Cardiac muscle cell (in vitro differentiated cells and primary cell): ENCODE results near the gene DRC3. TPM values are rescaled to one million over a fixed set of nuclear protein-coding genes. Genes with fewer than 3 reads are reported as not detected.

Experiments used
- DNase-seq, 2 donors: peaks; one replicate each; pipeline versions ENCODE4 v3.0.0 to v3.0.0-alpha.2; 2010 to 2017; ENCODE audit warnings: low read depth in 1 of 2, low spot score in 1 of 2
- H3K27ac ChIP-seq: fragments of 200-600 bp; sonication (generic); 2 replicates; pipeline ENCODE4 v1.5.1; 2016
- H3K27me3 ChIP-seq: fragments of 200-600 bp; sonication (generic); 2 replicates; pipeline ENCODE4 v1.6.0; 2016; ENCODE audit warnings: control low read depth
- H3K36me3 ChIP-seq: fragments of 200-600 bp; sonication (generic); 2 replicates; pipeline ENCODE4 v1.5.1; 2016; ENCODE audit warnings: control low read depth
- H3K4me1 ChIP-seq: fragments of 200-600 bp; sonication (generic); 2 replicates; pipeline ENCODE4 v1.8.1; 2017; ENCODE audit warnings: low read depth, mild to moderate bottlenecking, mixed run types
- H3K4me3 ChIP-seq: fragments of 200-600 bp; sonication (generic); 2 replicates; pipeline ENCODE4 v1.5.1; 2016; ENCODE audit warnings: mild to moderate bottlenecking
- H3K9me3 ChIP-seq: fragments of 200-600 bp; sonication (generic); 2 replicates; pipeline ENCODE4 v1.5.1; 2017; ENCODE audit warnings: low read depth, mild to moderate bottlenecking, control low read depth
- polyA plus RNA-seq: library from polyadenylated mRNA; unstranded; fragments of >200 nt; fragmentation: Nextera tagmentation; extraction: Ambion mirVana; gene quantifications from 2 replicates; pipeline ENCODE4 v1.2.1, GENCODE V29; 2016
- total RNA-seq: library from RNA; depleted of rRNA; stranded (reverse); fragments of >200 nt; gene quantifications from 2 replicates; pipeline ENCODE4 v1.2.3, GENCODE V29; 2016
- TF ChIP-seq, protein P1 (sequence below): IDR thresholded peaks from 2 replicates; pipeline ENCODE4 v1.5.1; 2012; ENCODE audit warnings: low read depth, mild to moderate bottlenecking, low read length

The DRC3 gene
- total and polyA plus RNA-seq, 2 experiments from 2014 or later, result 0.21 to 4.1 TPM

DNA sequence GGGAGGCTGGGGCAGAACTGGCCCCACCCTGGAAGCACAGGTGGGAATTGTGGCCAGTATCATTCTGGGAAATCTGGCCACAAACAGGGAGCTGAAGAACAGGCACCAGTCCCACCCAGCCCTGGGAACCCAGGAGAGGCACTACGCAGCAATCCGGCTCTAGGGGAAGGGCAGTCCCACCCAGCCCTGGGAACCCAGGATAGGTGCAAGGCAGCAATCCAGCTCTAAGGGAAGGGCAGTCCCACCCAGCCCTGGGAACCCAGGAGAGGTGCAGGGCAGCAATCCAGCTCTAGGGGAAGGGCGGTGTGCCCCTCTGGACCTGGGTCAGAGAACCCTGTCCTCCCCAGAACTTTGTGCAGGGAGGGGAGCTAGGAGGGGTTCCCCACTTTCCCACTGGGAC lies 7.1 kb downstream of the DRC3 start:
- TF ChIP-seq, protein P1, sequence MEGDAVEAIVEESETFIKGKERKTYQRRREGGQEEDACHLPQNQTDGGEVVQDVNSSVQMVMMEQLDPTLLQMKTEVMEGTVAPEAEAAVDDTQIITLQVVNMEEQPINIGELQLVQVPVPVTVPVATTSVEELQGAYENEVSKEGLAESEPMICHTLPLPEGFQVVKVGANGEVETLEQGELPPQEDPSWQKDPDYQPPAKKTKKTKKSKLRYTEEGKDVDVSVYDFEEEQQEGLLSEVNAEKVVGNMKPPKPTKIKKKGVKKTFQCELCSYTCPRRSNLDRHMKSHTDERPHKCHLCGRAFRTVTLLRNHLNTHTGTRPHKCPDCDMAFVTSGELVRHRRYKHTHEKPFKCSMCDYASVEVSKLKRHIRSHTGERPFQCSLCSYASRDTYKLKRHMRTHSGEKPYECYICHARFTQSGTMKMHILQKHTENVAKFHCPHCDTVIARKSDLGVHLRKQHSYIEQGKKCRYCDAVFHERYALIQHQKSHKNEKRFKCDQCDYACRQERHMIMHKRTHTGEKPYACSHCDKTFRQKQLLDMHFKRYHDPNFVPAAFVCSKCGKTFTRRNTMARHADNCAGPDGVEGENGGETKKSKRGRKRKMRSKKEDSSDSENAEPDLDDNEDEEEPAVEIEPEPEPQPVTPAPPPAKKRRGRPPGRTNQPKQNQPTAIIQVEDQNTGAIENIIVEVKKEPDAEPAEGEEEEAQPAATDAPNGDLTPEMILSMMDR, result no peak
- H3K36me3 ChIP-seq, result no peaks in the 10 kb centered on the region
- no peak for DNase-seq
- H3K4me3 ChIP-seq, result no peak overlapping the region
- no peak overlapping the region for H3K27ac ChIP-seq
- H3K9me3 ChIP-seq, result no peaks in the 10 kb centered on the region
- H3K27me3 ChIP-seq, result no peaks in the 10 kb centered on the region
- no peaks in the 10 kb centered on the region for H3K4me1 ChIP-seq

DNA sequence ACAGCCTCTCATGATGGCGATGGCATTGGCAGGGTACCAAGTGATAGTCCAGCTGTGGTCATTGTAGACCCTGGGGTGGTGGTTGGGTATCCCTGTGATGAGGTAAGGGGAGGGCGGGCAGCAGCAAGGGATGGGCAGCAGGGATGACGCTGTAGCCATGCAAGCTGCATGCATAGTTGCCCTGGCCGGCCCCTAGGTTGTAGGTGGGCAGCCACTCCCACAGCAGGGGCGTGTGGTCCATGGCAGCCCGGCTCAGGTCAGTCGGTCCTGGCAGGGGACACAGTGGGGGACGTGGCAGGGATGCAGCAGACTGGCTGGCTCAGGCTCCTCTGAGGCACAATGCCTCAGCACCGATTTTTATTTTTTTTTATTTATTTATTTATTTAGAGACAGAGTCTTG lies 8.7 kb downstream of the DRC3 start:
- no peak for DNase-seq
- no peak overlapping the region for H3K4me3 ChIP-seq

DNA sequence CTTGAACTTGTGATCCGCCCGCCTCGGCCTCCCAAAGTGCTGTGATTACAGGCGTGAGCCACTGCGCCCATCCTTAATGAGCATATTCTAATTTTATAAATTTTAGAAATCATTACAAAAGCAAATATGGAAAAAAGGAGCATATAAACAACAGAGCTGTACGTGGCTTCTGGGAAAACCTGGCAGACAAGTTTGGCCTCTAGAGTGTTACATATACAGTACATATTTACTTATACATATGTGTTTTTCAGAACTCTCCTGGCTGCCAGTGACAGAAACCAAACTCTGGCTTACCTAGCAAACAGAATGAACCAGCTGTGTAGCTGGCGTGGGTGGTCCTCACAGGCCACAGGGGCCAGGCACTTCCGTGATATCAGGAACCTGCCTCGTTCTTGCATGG lies 10.1 kb downstream of the DRC3 start:
- TF ChIP-seq, protein P1, result no peak
- no peaks in the 10 kb centered on the region for H3K4me1 ChIP-seq
- H3K27ac ChIP-seq, result no peak overlapping the region
- no peak overlapping the region for H3K4me3 ChIP-seq
- DNase-seq, result no peak
- no peaks in the 10 kb centered on the region for H3K36me3 ChIP-seq
- no peaks in the 10 kb centered on the region for H3K27me3 ChIP-seq
- no peaks in the 10 kb centered on the region for H3K9me3 ChIP-seq

More for the DNA sequence above, 8.7 kb downstream of the DRC3 start:
- H3K27ac ChIP-seq, result no peak overlapping the region
- H3K4me1 ChIP-seq, result no peaks in the 10 kb centered on the region
- TF ChIP-seq, protein P1, result no peak
- no peaks in the 10 kb centered on the region for H3K36me3 ChIP-seq
- no peaks in the 10 kb centered on the region for H3K9me3 ChIP-seq
- no peaks in the 10 kb centered on the region for H3K27me3 ChIP-seq

DNA sequence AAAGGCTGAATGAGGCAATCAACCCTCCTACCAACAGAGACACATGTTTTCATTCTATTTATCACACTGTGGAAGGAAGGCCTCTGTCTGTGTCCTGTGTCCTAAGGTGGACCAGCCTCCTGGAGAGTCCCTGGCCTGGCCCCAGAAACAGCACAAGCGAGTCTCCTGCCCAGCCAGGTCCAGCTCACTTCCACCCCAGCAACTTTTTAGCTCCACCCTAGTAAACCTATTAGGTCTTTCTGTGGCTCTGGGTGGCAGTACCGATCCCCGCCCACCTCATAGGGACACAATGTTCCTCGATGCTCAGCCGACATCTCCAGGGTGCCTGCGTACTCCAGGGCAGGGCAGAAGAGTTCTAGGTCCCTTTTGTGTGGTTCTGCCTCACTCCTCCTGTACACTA lies 10.7 kb downstream of the DRC3 start:
- Histone ChIP-seq H3K9me3 (no peaks in the 10 kb centered on the region), H3K4me1 (peaks cover under 1% of the 10 kb centered on the region), H3K4me3 (no peak overlapping the region), H3K36me3 (no peaks in the 10 kb centered on the region), H3K27ac (no peak overlapping the region), H3K27me3 (no peaks in the 10 kb centered on the region)
- DNase-seq, result no peak
- TF ChIP-seq, protein P1, result no peak

DNA sequence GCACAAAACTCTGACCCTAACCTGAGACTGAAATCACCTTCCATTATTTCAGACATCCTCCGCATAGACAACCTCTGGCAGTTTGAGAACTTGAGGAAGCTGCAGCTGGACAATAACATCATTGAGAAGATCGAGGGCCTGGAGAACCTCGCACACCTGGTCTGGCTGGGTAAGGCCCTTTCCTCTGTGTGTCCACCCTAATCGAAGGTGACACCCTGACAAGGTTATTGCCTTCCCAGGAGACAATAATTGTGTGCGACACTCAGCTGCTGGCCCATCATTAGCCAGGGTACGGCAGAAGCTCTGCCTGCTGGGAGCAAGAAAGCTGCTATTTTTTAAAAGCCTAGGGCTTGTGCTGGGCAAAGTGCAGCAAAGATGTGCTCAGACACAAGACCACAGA lies 11.1 kb downstream of the DRC3 start:
- H3K4me3 ChIP-seq, result no peak overlapping the region
- H3K27me3 ChIP-seq, result no peaks in the 10 kb centered on the region
- H3K36me3 ChIP-seq, result no peaks in the 10 kb centered on the region
- no peak overlapping the region for H3K27ac ChIP-seq
- no peak for DNase-seq
- TF ChIP-seq, protein P1, result no peak
- peaks cover 5% of the 10 kb centered on the region for H3K4me1 ChIP-seq
- no peaks in the 10 kb centered on the region for H3K9me3 ChIP-seq

DNA sequence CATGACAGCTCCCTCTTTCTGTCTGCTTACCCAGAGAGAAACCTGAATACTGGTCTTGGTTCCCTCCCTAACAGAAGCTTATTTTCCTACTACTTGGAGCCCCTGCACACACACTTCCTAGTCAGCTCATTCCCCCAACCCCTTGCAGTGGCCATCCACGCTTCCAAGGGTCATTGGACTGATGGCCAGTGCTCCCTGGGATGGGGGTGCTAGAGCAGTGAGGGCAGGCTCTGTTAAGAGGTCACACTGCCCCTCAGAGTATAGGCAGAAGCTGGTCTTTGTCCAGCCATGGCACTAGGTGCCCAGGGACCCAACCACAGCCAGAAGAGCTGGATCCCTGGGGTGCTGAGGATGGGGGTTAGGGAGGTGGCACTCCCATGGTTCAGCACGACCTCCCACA lies 12.5 kb downstream of the DRC3 start:
- Histone ChIP-seq H3K9me3 (no peaks in the 10 kb centered on the region), H3K36me3 (no peaks in the 10 kb centered on the region), H3K27ac (no peak overlapping the region), H3K4me3 (no peak overlapping the region), H3K27me3 (no peaks in the 10 kb centered on the region), H3K4me1 (peaks cover 5% of the 10 kb centered on the region)
- TF ChIP-seq, protein P1, result no peak
- DNase-seq, result no peak
